ENCODE results near the gene GFY.

- TF ChIP-seq EZH2 (IDR thresholded peaks at IDR 0.05; ENCODE audit: insufficient read depth, poor library complexity, severe bottlenecking), result no peak
- TF ChIP-seq EZH2phosphoT487 (IDR thresholded peaks at IDR 0.05; ENCODE audit: insufficient read depth, low read depth), result no peak
Measured at GRCh38 chr19:49409441-49410029, 15.7 kb upstream of the GFY start.
